HepG2 (cell line): ENCODE results near the gene PITHD1. TPM values are rescaled to one million over a fixed set of nuclear protein-coding genes. Genes with fewer than 3 reads are reported as not detected.
A peak's percentile ranks its signal among the peaks of the same experiment; 100 is the strongest.

Source experiments
- CSRNP1 ChIP-seq: sonication (generic); formaldehyde crosslinking; IDR thresholded peaks from 2 replicates; pipeline ENCODE4 v1.8.1; 2023; ENCODE audit warnings: mild to moderate bottlenecking, missing genetic modification reagents
- DNMT3B ChIP-seq: conservative IDR thresholded peaks from 2 replicates; pipeline ENCODE4 v1.6.1; 2016; ENCODE audit warnings: missing biosample characterization, control low read depth
- GPBP1L1 ChIP-seq: sonication (generic); formaldehyde crosslinking; IDR thresholded peaks from 2 replicates; pipeline ENCODE4 v1.5.0; 2020; ENCODE audit warnings: mild to moderate bottlenecking, missing genetic modification reagents
- KMT2A ChIP-seq: sonication (generic); formaldehyde crosslinking; IDR thresholded peaks from 2 replicates; pipeline ENCODE4 v1.4.0; 2020; ENCODE audit warnings: missing genetic modification reagents
- MBD4 ChIP-seq: IDR thresholded peaks from 2 replicates; pipeline ENCODE4 v1.6.1; 2012; ENCODE audit warnings: low read length, inconsistent platforms, borderline replicate concordance
- MED8 ChIP-seq: sonication (generic); formaldehyde crosslinking; IDR thresholded peaks from 2 replicates; pipeline ENCODE4 v1.8.1; 2023; ENCODE audit warnings: mild to moderate bottlenecking, missing genetic modification reagents; ENCODE audit not compliant: insufficient replicate concordance
- MYPOP ChIP-seq: sonication (generic); formaldehyde crosslinking; IDR thresholded peaks from 2 replicates; pipeline ENCODE4 v1.8.1; 2023; ENCODE audit warnings: mild to moderate bottlenecking, moderate library complexity, missing genetic modification reagents
- POLR2A ChIP-seq, 2 experiments: IDR thresholded peaks; 2 replicates each; pipeline ENCODE4 v1.6.1; 2011; ENCODE audit warnings: low read depth in 2 of 2, low read length in 2 of 2, mild to moderate bottlenecking in 1 of 2, moderate library complexity in 1 of 2; ENCODE audit not compliant: insufficient read depth in 1 of 2
- POLR2AphosphoS5 ChIP-seq: IDR thresholded peaks from 2 replicates; pipeline ENCODE4 v1.6.1; 2012; ENCODE audit warnings: low read depth, low read length
- REPIN1 ChIP-seq: sonication (generic); formaldehyde crosslinking; IDR thresholded peaks from 2 replicates; pipeline ENCODE4 v1.8.0; 2022; ENCODE audit warnings: missing genetic modification reagents, low read depth, mild to moderate bottlenecking, borderline replicate concordance
- SP1 ChIP-seq, 2 experiments: fragments of 450-650 bp in 1 of 2; sonication (generic) in 1 of 2; formaldehyde crosslinking in 1 of 2; IDR thresholded peaks; 2 replicates each; pipeline versions ENCODE4 v1.4.0 to v1.6.1; 2016 to 2020; ENCODE audit warnings: missing genetic modification reagents in 1 of 2
- SRY ChIP-seq: sonication (generic); formaldehyde crosslinking; IDR thresholded peaks from 2 replicates; pipeline ENCODE4 v1.8.0; 2022; ENCODE audit warnings: mild to moderate bottlenecking, missing genetic modification reagents
- TEAD3 ChIP-seq: optimal IDR thresholded peaks from 2 replicates; pipeline ENCODE3; 2016; ENCODE audit warnings: borderline replicate concordance
- ZFP41 ChIP-seq: sonication (generic); formaldehyde crosslinking; IDR thresholded peaks from 2 replicates; pipeline ENCODE4 v1.4.0; 2020; ENCODE audit warnings: mild to moderate bottlenecking, missing genetic modification reagents, borderline replicate concordance
- ZFP62 ChIP-seq: sonication (generic); formaldehyde crosslinking; IDR thresholded peaks from 2 replicates; pipeline ENCODE4 v1.4.0; 2020; ENCODE audit warnings: missing genetic modification reagents
- ZFY ChIP-seq: sonication (generic); formaldehyde crosslinking; IDR thresholded peaks from 2 replicates; pipeline ENCODE4 v1.4.0; 2020; ENCODE audit warnings: missing genetic modification reagents
- ZHX2 ChIP-seq, 2 experiments: sonication (generic) in 1 of 2; formaldehyde crosslinking in 1 of 2; IDR thresholded peaks; 2 replicates each; pipeline versions ENCODE4 v1.6.1 to v1.9.0; 2014 to 2022; ENCODE audit warnings: antibody characterized with exemption in 1 of 2, borderline replicate concordance in 1 of 2, inconsistent platforms in 1 of 2, low read depth in 1 of 2, missing genetic modification reagents in 1 of 2
- ZNF33B ChIP-seq: sonication (generic); formaldehyde crosslinking; IDR thresholded peaks from 2 replicates; pipeline ENCODE4 v1.5.1; 2020; ENCODE audit warnings: mild to moderate bottlenecking, missing genetic modification reagents
- ZNF343 ChIP-seq: sonication (generic); formaldehyde crosslinking; IDR thresholded peaks from 2 replicates; pipeline ENCODE4 v1.4.0; 2020; ENCODE audit warnings: mild to moderate bottlenecking, missing genetic modification reagents
- ZNF496 ChIP-seq: sonication (generic); formaldehyde crosslinking; IDR thresholded peaks from 2 replicates; pipeline ENCODE4 v1.8.1; 2023; ENCODE audit warnings: mild to moderate bottlenecking, moderate library complexity, missing genetic modification reagents; ENCODE audit not compliant: insufficient replicate concordance
- ZNF746 ChIP-seq: sonication (generic); formaldehyde crosslinking; IDR thresholded peaks from 2 replicates; pipeline ENCODE4 v1.8.0; 2022; ENCODE audit warnings: mild to moderate bottlenecking, missing genetic modification reagents
- ZNF891 ChIP-seq: sonication (generic); formaldehyde crosslinking; IDR thresholded peaks from 2 replicates; pipeline ENCODE4 v1.5.0; 2020; ENCODE audit warnings: mild to moderate bottlenecking, missing genetic modification reagents
- polyA plus RNA-seq, 8 experiments: library from polyadenylated mRNA; depleted of rRNA in 3 of 8; stranded (reverse) in 7 of 8; unstranded in 1 of 8; fragments of >200 nt; fragmentation: Illumina TruSeq in 4 of 8; extraction: Trizol in 4 of 8; gene quantifications; 2 replicates each; pipeline versions ENCODE4 v1.2.1 to v1.2.3, GENCODE V29; 2011 to 2016; ENCODE audit warnings: low read depth in 4 of 8, missing spikeins in 1 of 8, mixed read lengths in 1 of 8; ENCODE audit not compliant: insufficient read depth in 1 of 8
- total RNA-seq, 5 experiments: library from RNA; depleted of rRNA; stranded (reverse); fragments of >200 nt; fragmentation: Illumina TruSeq; extraction: Trizol; gene quantifications; 2 replicates each; pipeline ENCODE4 v1.2.3, GENCODE V29; 2016; ENCODE audit warnings: low read depth in 1 of 5

The PITHD1 gene
- total and polyA plus RNA-seq, 2 of the 13 experiments (the other 11 are each of a cell fraction or from before 2014, with no cell fraction given), result 28.0 to 37.3 TPM

GRCh38 chr1:23809751-23810171 lies 31.5 kb downstream of the PITHD1 start (continued):
- no peak for TF ChIP-seq KMT2A (CRISPR knock-in tag)
- TF ChIP-seq SP1 (IDR thresholded peaks at IDR 0.05), result no peak
- TF ChIP-seq SP1 (CRISPR knock-in tag; IDR thresholded peaks at IDR 0.05), result no peak
- no peak for TF ChIP-seq ZNF496 (CRISPR knock-in tag)
- peak; percentile 27 for TF ChIP-seq TEAD3 (CRISPR knock-in tag)
- TF ChIP-seq MED8, result no peak
- TF ChIP-seq REPIN1 (CRISPR knock-in tag), result peak; percentile 48; the same call in 1 of the 2 replicates
- TF ChIP-seq ZFP62 (CRISPR knock-in tag), result no peak
- no peak for TF ChIP-seq ZHX2 (IDR thresholded peaks at IDR 0.05; ENCODE audit: low read depth)
- no peak for TF ChIP-seq ZHX2 (CRISPR knock-in tag; IDR thresholded peaks at IDR 0.05; ENCODE audit: borderline replicate concordance)
- TF ChIP-seq ZNF891, result 0 out of 2 replicates have a peak, but pooled peaks have one; percentile 38
- peak; percentile 57; the same call in 1 of the 2 replicates for TF ChIP-seq ZFY
- no peak for TF ChIP-seq MBD4
- TF ChIP-seq SRY (CRISPR knock-in tag), result no peak
- no peak for TF ChIP-seq ZFP41
- TF ChIP-seq GPBP1L1 (CRISPR knock-in tag), result no peak
- TF ChIP-seq ZNF33B (CRISPR knock-in tag), result no peak
- no peak for TF ChIP-seq DNMT3B (CRISPR knock-in tag)
- TF ChIP-seq CSRNP1 (CRISPR knock-in tag), result no peak
- TF ChIP-seq ZNF343 (CRISPR knock-in tag), result no peak
- no peak for TF ChIP-seq MYPOP (CRISPR knock-in tag)
- TF ChIP-seq POLR2A (IDR thresholded peaks at IDR 0.05; ENCODE audit: insufficient read depth in 1 of 2, low read depth in 2 of 2, low read length in 2 of 2), result no peak
- no peak for TF ChIP-seq POLR2AphosphoS5
- no peak for TF ChIP-seq ZNF746 (CRISPR knock-in tag)
